Mesothelial cell of epicardium (in vitro differentiated cells): Measurements from ENCODE around the gene CATSPER3. TPM values are rescaled to one million over a fixed set of nuclear protein-coding genes. Genes with fewer than 3 reads are reported as not detected.

Experiments used
- DNase-seq, 2 experiments: peaks; one replicate each; pipeline ENCODE4 v3.0.0; 2021; ENCODE audit warnings: low spot score in 2 of 2; ENCODE audit not compliant: unreplicated experiment in 2 of 2
- H3K27ac Mint-ChIP-seq: 2 replicates; pipeline ENCODE4 v1.8.0; 2021; ENCODE audit warnings: mixed read lengths
- H3K27me3 Mint-ChIP-seq: 2 replicates; pipeline ENCODE4 v1.8.0; 2021; ENCODE audit warnings: low read depth, mixed read lengths
- H3K36me3 Mint-ChIP-seq: 2 replicates; pipeline ENCODE4 v1.8.0; 2021; ENCODE audit warnings: mixed read lengths
- H3K4me1 Mint-ChIP-seq: 2 replicates; pipeline ENCODE4 v1.8.0; 2021; ENCODE audit warnings: mixed read lengths
- H3K4me3 Mint-ChIP-seq: 2 replicates; pipeline ENCODE4 v1.8.0; 2021; ENCODE audit warnings: mild to moderate bottlenecking, moderate library complexity, mixed read lengths
- H3K9me3 Mint-ChIP-seq: 2 replicates; pipeline ENCODE4 v1.8.0; 2021; ENCODE audit warnings: mixed read lengths
- CTCF ChIP-seq: fragments of 200-600 bp; sonication (generic); IDR thresholded peaks from one replicate; pipeline ENCODE4 v1.5.0; 2021; ENCODE audit warnings: antibody characterized with exemption; ENCODE audit not compliant: unreplicated experiment
- total RNA-seq: library from RNA; stranded (reverse); gene quantifications from 3 replicates; pipeline ENCODE4 v1.2.1, GENCODE V29; 2021

Gene CATSPER3
- total RNA-seq, 1 donor from 2014 or later: 1.5 TPM

- TF ChIP-seq CTCF: no peak
- Mint-ChIP-seq H3K4me3 (no peak overlapping the region), H3K27me3 (no peaks in the 10 kb centered on the region), H3K27ac (no peak overlapping the region), H3K9me3 (no peaks in the 10 kb centered on the region), H3K4me1 (no peaks in the 10 kb centered on the region), H3K36me3 (peaks cover 14% of the 10 kb centered on the region)
- DNase-seq: no peak
Observed at GRCh38 chr5:135008556-135008955, 40.8 kb downstream of the CATSPER3 start.

GRCh38 chr5:135008981-135009735, 41.5 kb downstream of the CATSPER3 start:
- no peak overlapping the region for H3K27ac Mint-ChIP-seq
- H3K9me3 Mint-ChIP-seq: no peaks in the 10 kb centered on the region
- no peak for DNase-seq
- H3K4me1 Mint-ChIP-seq: no peaks in the 10 kb centered on the region
- no peak for TF ChIP-seq CTCF
- no peaks in the 10 kb centered on the region for H3K27me3 Mint-ChIP-seq
- H3K36me3 Mint-ChIP-seq: peaks cover 12% of the 10 kb centered on the region
- H3K4me3 Mint-ChIP-seq: no peak overlapping the region

DNA sequence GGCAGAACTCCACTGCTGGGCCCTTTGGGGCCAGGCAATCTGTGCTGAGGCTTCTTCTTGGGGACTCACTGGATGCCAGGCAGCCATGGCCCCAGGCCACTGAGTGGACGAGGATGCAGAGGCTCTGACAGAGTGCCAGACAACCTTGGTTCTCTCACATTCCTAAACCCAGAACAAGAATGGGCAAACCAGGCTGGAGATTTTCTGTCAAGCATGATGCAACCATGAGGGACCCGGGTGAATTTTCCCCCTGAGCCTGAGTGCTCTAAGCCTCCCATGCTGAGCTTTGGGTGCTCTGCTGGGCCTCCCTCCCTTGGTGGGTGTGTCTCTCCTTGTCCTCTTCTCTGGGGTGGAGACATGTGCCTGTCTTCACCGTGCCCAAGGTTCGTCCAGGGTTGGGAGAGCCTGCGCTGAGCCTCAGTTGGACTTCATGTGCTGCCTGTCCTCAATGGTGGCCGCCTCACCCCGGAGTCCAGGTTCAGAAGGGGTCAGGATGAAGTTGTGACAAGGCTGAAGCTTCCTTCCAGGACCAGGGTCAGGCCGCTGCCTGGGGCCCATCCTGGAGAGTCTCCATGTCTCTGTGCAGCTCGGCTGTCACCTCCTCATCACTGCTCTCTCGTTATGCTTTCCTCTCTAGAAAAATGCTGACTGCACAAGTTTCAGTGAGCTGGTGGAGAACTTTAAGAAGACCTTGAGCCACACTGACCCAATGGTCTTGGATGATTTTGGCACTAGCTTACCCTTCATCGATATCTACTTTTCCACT, 42.2 kb downstream of the CATSPER3 start:
- H3K4me3 Mint-ChIP-seq: no peak overlapping the region
- H3K36me3 Mint-ChIP-seq: peaks cover 5% of the 10 kb centered on the region
- no peak overlapping the region for H3K27ac Mint-ChIP-seq
- H3K9me3 Mint-ChIP-seq: no peaks in the 10 kb centered on the region
- H3K27me3 Mint-ChIP-seq: no peaks in the 10 kb centered on the region
- no peak for TF ChIP-seq CTCF
- no peaks in the 10 kb centered on the region for H3K4me1 Mint-ChIP-seq
- no peak for DNase-seq

- H3K36me3 Mint-ChIP-seq: peaks cover 5% of the 10 kb centered on the region
- no peaks in the 10 kb centered on the region for H3K27me3 Mint-ChIP-seq
- no peaks in the 10 kb centered on the region for H3K4me1 Mint-ChIP-seq
- no peak for DNase-seq
- no peak overlapping the region for H3K4me3 Mint-ChIP-seq
- H3K27ac Mint-ChIP-seq: no peak overlapping the region
- no peaks in the 10 kb centered on the region for H3K9me3 Mint-ChIP-seq
- TF ChIP-seq CTCF: no peak
Observed at GRCh38 chr5:135010502-135011354, 43.0 kb downstream of the CATSPER3 start.

- TF ChIP-seq CTCF: no peak
- H3K9me3 Mint-ChIP-seq: no peaks in the 10 kb centered on the region
- peaks cover 5% of the 10 kb centered on the region for H3K36me3 Mint-ChIP-seq
- H3K27ac Mint-ChIP-seq: no peak overlapping the region
- no peaks in the 10 kb centered on the region for H3K27me3 Mint-ChIP-seq
- H3K4me1 Mint-ChIP-seq: no peaks in the 10 kb centered on the region
- H3K4me3 Mint-ChIP-seq: no peak overlapping the region
- DNase-seq: no peak
Observed at GRCh38 chr5:135011355-135012032, 43.8 kb downstream of the CATSPER3 start.
